HCT116 (cell line): ENCODE measurements around the gene WLS. TPM values are rescaled to one million over a fixed set of nuclear protein-coding genes. Genes with fewer than 3 reads are reported as not detected.

Source experiments
- ATAC-seq: fragments of 200-7000 bp; cut with Tn5 transposase; 2 replicates; pipeline ENCODE4 v1.9.1; 2020; ENCODE audit warnings: mild to moderate bottlenecking, moderate library complexity
- BruUV-seq: library from RNA; stranded (reverse); fragments of 400-500 nt; replicated peaks from 2 replicates; lab custom pipeline; 2021; lab: Mats Ljungman, UMichigan
- CTCF ChIA-PET: fragments of 300-600 bp; sonication (Branson Sonifier 250); formaldehyde crosslinking; loops from one replicate; lab custom pipeline; 2021; ENCODE audit warnings: antibody characterized with exemption; lab: Charles Lee
- POLR2A ChIA-PET: fragments of 300-600, 350-600 bp; sonication (Branson Sonifier 250); formaldehyde crosslinking; loops from one replicate; lab custom pipeline; 2021; ENCODE audit warnings: antibody characterized with exemption; lab: Charles Lee
- RAD21 ChIA-PET, 2 experiments: fragments of 300-600 bp; sonication (Branson Sonifier 250); formaldehyde crosslinking; loops; one replicate each; lab custom pipeline; 2023; ENCODE audit warnings: low total read pairs in 2 of 2; ENCODE audit not compliant: uncharacterized antibody in 2 of 2, unreplicated experiment in 2 of 2, low non-redundant PET in 1 of 2; lab: Charles Lee
- DNase-seq: peaks from one replicate; pipeline ENCODE4 v3.0.0-alpha.2; 2010; ENCODE audit warnings: low read depth, low spot score
- H2AFZ ChIP-seq: fragments of 200-600 bp; shearing (Covaris generic), sonication (generic); 2 replicates; pipeline ENCODE4 v1.6.1; 2017; ENCODE audit warnings: low read depth, mixed run types, mixed read lengths, antibody characterized with exemption, low read length; ENCODE audit not compliant: poor library complexity, severe bottlenecking
- H3K27ac ChIP-seq: 2 replicates; pipeline ENCODE4 v1.5.1; 2012; ENCODE audit warnings: low read depth, low read length
- H3K27me3 ChIP-seq: fragments of 200-600 bp; sonication (generic); 2 replicates; pipeline ENCODE4 v1.6.1; 2016; ENCODE audit warnings: mixed run types, low read length, mixed read lengths; ENCODE audit not compliant: insufficient read depth
- H3K36me3 ChIP-seq, 2 experiments: fragments of 200-500 bp in 1 of 2; fragments of 200-600 bp in 1 of 2; sonication (Bioruptor generic) in 1 of 2; sonication (generic) in 1 of 2; 2 replicates each; pipeline versions ENCODE4 v1.5.1 to v1.6.1; 2014 to 2016; ENCODE audit warnings: low read length in 2 of 2, inconsistent platforms in 1 of 2, mixed read lengths in 1 of 2, mixed run types in 1 of 2; ENCODE audit not compliant: insufficient read depth in 2 of 2, control insufficient read depth in 1 of 2
- H3K4me1 ChIP-seq, 2 experiments: fragments of 200-600 bp in 1 of 2; sonication (generic) in 1 of 2; 2 replicates each; pipeline versions ENCODE4 v1.5.1 to v1.6.1; 2012 to 2017; ENCODE audit warnings: low read length in 2 of 2, inconsistent platforms in 1 of 2, mild to moderate bottlenecking in 1 of 2, mixed read lengths in 1 of 2, mixed run types in 1 of 2, moderate library complexity in 1 of 2; ENCODE audit not compliant: insufficient read depth in 2 of 2, control insufficient read depth in 1 of 2
- H3K4me2 ChIP-seq: fragments of 200-600 bp; sonication (generic); 2 replicates; pipeline ENCODE4 v1.6.1; 2017; ENCODE audit warnings: mixed run types, low read length, mixed read lengths
- H3K4me3 ChIP-seq, 2 experiments: fragments of 200-600 bp in 1 of 2; sonication (generic) in 1 of 2; replicated peaks in 1 of 2; 2 replicates each; pipeline ENCODE4 v1.5.1; 2011 to 2016; ENCODE audit warnings: low read length in 2 of 2, control low read depth in 1 of 2, low read depth in 1 of 2, mild to moderate bottlenecking in 1 of 2, mixed read lengths in 1 of 2, mixed run types in 1 of 2
- H3K79me2 ChIP-seq: fragments of 200-600 bp; sonication (generic); 2 replicates; pipeline ENCODE4 v1.6.1; 2017; ENCODE audit warnings: mild to moderate bottlenecking, mixed run types, low read length, moderate library complexity, mixed read lengths; ENCODE audit not compliant: insufficient read depth
- H3K9ac ChIP-seq: fragments of 200-600 bp; sonication (generic); 2 replicates; pipeline ENCODE4 v1.6.1; 2016; ENCODE audit warnings: low read length, mixed read lengths
- H3K9me2 ChIP-seq: fragments of 200-600 bp; sonication (generic), shearing (Covaris generic); 2 replicates; pipeline ENCODE4 v1.6.1; 2017; ENCODE audit warnings: mixed run types, mild to moderate bottlenecking, moderate library complexity; ENCODE audit not compliant: insufficient read depth
- H3K9me3 ChIP-seq, 2 experiments: fragments of 200-500 bp in 1 of 2; fragments of 200-600 bp in 1 of 2; sonication (Bioruptor generic) in 1 of 2; sonication (generic) in 1 of 2; 2 replicates each; pipeline ENCODE4 v1.6.1; 2014 to 2017; ENCODE audit warnings: low read length in 2 of 2, mixed read lengths in 2 of 2, inconsistent platforms in 1 of 2, low read depth in 1 of 2, mild to moderate bottlenecking in 1 of 2, mixed run types in 1 of 2, moderate library complexity in 1 of 2; ENCODE audit not compliant: control insufficient read depth in 1 of 2, insufficient read depth in 1 of 2
- H4K20me1 ChIP-seq: fragments of 200-600 bp; sonication (generic), shearing (Covaris generic); 2 replicates; pipeline ENCODE4 v1.6.1; 2017; ENCODE audit warnings: mixed run types, mild to moderate bottlenecking, moderate library complexity; ENCODE audit not compliant: insufficient read depth
- CEBPB ChIP-seq: IDR thresholded peaks from 2 replicates; pipeline ENCODE4 v1.6.1; 2012; ENCODE audit warnings: low read depth
- ELF1 ChIP-seq: IDR thresholded peaks from 2 replicates; pipeline ENCODE4 v1.6.1; 2012; ENCODE audit warnings: low read depth, borderline replicate concordance
- FOSL1 ChIP-seq: IDR thresholded peaks from 2 replicates; pipeline ENCODE4 v1.6.1; 2012; ENCODE audit warnings: low read depth
- MAX ChIP-seq: IDR thresholded peaks from 2 replicates; pipeline ENCODE4 v1.6.1; 2012
- POLR2A ChIP-seq: IDR thresholded peaks from 2 replicates; pipeline ENCODE4 v1.7.0; 2011; ENCODE audit warnings: borderline replicate concordance; ENCODE audit not compliant: insufficient read depth, insufficient read length; ENCODE audit errors: extremely low read depth
- POLR2AphosphoS5 ChIP-seq: IDR thresholded peaks from 2 replicates; pipeline ENCODE4 v1.6.1; 2011; ENCODE audit warnings: mild to moderate bottlenecking, low read depth, low read length, moderate library complexity
- RAD21 ChIP-seq: IDR thresholded peaks from 2 replicates; pipeline ENCODE4 v1.6.1; 2012; ENCODE audit warnings: low read depth, mild to moderate bottlenecking
- SRF ChIP-seq: IDR thresholded peaks from 2 replicates; pipeline ENCODE4 v1.6.1; 2012; ENCODE audit warnings: low read depth
- ZFX ChIP-seq: fragments of 450-650 bp; IDR thresholded peaks from 2 replicates; pipeline ENCODE4 v1.6.1; 2017
- ZNF274 ChIP-seq: fragments of 200-500 bp; sonication (Bioruptor generic); IDR thresholded peaks from 2 replicates; pipeline ENCODE4 v1.6.1; 2014; ENCODE audit warnings: mild to moderate bottlenecking, low read depth, low read length, inconsistent platforms
- intact Hi-C: fragments of 100-400 bp; cut with micrococcal nuclease; formaldehyde crosslinking; loops from 2 replicates; pipeline ENCODE4 v1.10.0; 2022
- total RNA-seq: library from RNA; stranded (reverse); gene quantifications from one replicate; pipeline ENCODE4 v1.2.1, GENCODE V29; 2021; ENCODE audit not compliant: unreplicated experiment
- TF ChIP-seq, protein P1 (sequence below), 3 experiments: fragments of 200-600 bp in 1 of 3; sonication (generic) in 1 of 3; IDR thresholded peaks in 2 of 3; conservative IDR thresholded peaks in 1 of 3; 2 replicates each; pipeline ENCODE4 v1.5.1; 2012 to 2017; ENCODE audit warnings: low read depth in 2 of 3, low read length in 2 of 3, antibody characterized with exemption in 1 of 3, borderline replicate concordance in 1 of 3, control low read depth in 1 of 3, mild to moderate bottlenecking in 1 of 3, mixed read lengths in 1 of 3, mixed run types in 1 of 3, moderate library complexity in 1 of 3; ENCODE audit not compliant: insufficient read depth in 1 of 3
- TF ChIP-seq, protein P2 (sequence below): IDR thresholded peaks from 2 replicates; pipeline ENCODE4 v1.6.1; 2011; ENCODE audit warnings: mild to moderate bottlenecking, low read length, moderate library complexity; ENCODE audit not compliant: insufficient replicate concordance; ENCODE audit errors: extremely low read depth
- TF ChIP-seq, protein P3 (sequence below): IDR thresholded peaks from 2 replicates; pipeline ENCODE4 v1.6.1; 2012

Gene WLS
- total RNA-seq, 1 experiment from 2014 or later: 38.0 TPM

DNA sequence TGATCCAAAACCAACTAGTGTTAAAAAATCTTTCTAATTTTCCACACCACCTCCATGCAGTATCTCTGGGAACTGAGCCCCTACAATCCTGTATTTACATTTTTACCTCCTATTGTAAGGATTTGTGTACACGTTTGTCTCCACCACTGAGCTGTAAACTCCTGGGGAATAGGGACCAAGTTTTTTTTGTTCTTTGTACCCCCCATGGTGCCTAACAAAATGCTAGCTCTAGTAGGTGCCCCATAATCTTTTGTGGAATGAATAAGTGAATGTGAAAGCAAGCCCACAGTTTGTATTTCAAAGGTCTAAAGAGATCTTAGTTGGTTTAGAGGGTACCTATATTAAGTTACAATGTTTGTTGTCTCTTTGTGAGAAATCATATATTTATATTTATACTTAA is 879 bp upstream of the WLS start (continued):
- TF ChIP-seq, protein P1, sequence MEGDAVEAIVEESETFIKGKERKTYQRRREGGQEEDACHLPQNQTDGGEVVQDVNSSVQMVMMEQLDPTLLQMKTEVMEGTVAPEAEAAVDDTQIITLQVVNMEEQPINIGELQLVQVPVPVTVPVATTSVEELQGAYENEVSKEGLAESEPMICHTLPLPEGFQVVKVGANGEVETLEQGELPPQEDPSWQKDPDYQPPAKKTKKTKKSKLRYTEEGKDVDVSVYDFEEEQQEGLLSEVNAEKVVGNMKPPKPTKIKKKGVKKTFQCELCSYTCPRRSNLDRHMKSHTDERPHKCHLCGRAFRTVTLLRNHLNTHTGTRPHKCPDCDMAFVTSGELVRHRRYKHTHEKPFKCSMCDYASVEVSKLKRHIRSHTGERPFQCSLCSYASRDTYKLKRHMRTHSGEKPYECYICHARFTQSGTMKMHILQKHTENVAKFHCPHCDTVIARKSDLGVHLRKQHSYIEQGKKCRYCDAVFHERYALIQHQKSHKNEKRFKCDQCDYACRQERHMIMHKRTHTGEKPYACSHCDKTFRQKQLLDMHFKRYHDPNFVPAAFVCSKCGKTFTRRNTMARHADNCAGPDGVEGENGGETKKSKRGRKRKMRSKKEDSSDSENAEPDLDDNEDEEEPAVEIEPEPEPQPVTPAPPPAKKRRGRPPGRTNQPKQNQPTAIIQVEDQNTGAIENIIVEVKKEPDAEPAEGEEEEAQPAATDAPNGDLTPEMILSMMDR (IDR thresholded peaks at IDR 0.05 in 2 of 3, conservative IDR thresholded peaks at IDR 0.05 in 1 of 3; ENCODE audit: borderline replicate concordance in 1 of 3, insufficient read depth in 1 of 3, low read depth in 2 of 3, low read length in 2 of 3): no peak
- TF ChIP-seq SRF: no peak
- TF ChIP-seq, protein P2, sequence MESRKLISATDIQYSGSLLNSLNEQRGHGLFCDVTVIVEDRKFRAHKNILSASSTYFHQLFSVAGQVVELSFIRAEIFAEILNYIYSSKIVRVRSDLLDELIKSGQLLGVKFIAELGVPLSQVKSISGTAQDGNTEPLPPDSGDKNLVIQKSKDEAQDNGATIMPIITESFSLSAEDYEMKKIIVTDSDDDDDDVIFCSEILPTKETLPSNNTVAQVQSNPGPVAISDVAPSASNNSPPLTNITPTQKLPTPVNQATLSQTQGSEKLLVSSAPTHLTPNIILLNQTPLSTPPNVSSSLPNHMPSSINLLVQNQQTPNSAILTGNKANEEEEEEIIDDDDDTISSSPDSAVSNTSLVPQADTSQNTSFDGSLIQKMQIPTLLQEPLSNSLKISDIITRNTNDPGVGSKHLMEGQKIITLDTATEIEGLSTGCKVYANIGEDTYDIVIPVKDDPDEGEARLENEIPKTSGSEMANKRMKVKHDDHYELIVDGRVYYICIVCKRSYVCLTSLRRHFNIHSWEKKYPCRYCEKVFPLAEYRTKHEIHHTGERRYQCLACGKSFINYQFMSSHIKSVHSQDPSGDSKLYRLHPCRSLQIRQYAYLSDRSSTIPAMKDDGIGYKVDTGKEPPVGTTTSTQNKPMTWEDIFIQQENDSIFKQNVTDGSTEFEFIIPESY: no peak
- TF ChIP-seq, protein P3, sequence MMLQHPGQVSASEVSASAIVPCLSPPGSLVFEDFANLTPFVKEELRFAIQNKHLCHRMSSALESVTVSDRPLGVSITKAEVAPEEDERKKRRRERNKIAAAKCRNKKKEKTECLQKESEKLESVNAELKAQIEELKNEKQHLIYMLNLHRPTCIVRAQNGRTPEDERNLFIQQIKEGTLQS: no peak

- ChIA-PET CTCF (interaction anchor here (1.1 to 1.5 kb wide), 4 partner anchors 8 to 112 kb away, joined by 3 to 5 read pairs (median 4); no protein-coding TSS in a partner anchor), POLR2A (interaction anchor here (0.6 to 1.2 kb wide), 7 partner anchors 10 to 442 kb away, joined by 3 to 7 read pairs (median 5); no protein-coding TSS in a partner anchor), RAD21 (no interaction called here)
- peak overlapping the region; percentile 78 to 85 for H3K4me3 ChIP-seq
- H3K27me3 ChIP-seq: no peaks in the 10 kb centered on the region
- no peaks in the 10 kb centered on the region for H3K36me3 ChIP-seq
- intact Hi-C loops: loop anchor here (2.0 kb wide), 1 partner anchor 35 kb away; no protein-coding TSS in a partner anchor
- peak overlapping the region; percentile 95 for H2AFZ ChIP-seq
- H4K20me1 ChIP-seq: no peaks in the 10 kb centered on the region
- H3K4me2 ChIP-seq: peak overlapping the region; percentile 96
- TSS peak; percentile 71 for BruUV-seq
- H3K79me2 ChIP-seq: peaks cover 11% of the 10 kb centered on the region; the same call in 1 of the 2 replicates
- H3K4me1 ChIP-seq: peaks cover 7 to 11% of the 10 kb centered on the region in 2 experiments; a peak in 3 of 4 replicates
- H3K9me3 ChIP-seq: no peaks in the 10 kb centered on the region
- H3K27ac ChIP-seq: peak overlapping the region; percentile 37
- H3K9me2 ChIP-seq: no peaks in the 10 kb centered on the region
- H3K9ac ChIP-seq: peak overlapping the region; percentile 74
- peak; percentile 30 for ATAC-seq
- no peak for DNase-seq
- no peak for TF ChIP-seq RAD21
- TF ChIP-seq, protein P1 (IDR thresholded peaks at IDR 0.05 in 2 of 3, conservative IDR thresholded peaks at IDR 0.05 in 1 of 3; ENCODE audit: borderline replicate concordance in 1 of 3, insufficient read depth in 1 of 3, low read depth in 2 of 3, low read length in 2 of 3): no peak
- TF ChIP-seq FOSL1: no peak
- TF ChIP-seq ZFX: no peak
- TF ChIP-seq, protein P2: no peak
- TF ChIP-seq MAX: no peak
- no peak for TF ChIP-seq POLR2AphosphoS5
- TF ChIP-seq POLR2A: no peak
- TF ChIP-seq ZNF274: no peak
- no peak for TF ChIP-seq CEBPB
- TF ChIP-seq ELF1: no peak
These were observed 565 bp downstream of the WLS start for GRCh38 chr1:68231627-68232288.
